ENCODE results near the gene DXO.
"Not testable (repeated sequence)": the region's sequence is repeated elsewhere in the genome, so short reads cannot be mapped to it uniquely, and the experiment has no call there.

The DXO gene

GRCh38 chr6:31980195-31980876 lies 8.4 kb upstream of the DXO start:
- not testable (repeated sequence) for H3K4me1 ChIP-seq (ENCODE audit: control insufficient read depth, insufficient read depth, low read length); H3K36me3 ChIP-seq (ENCODE audit: control insufficient read depth, insufficient read depth, low read length); DNase-seq (ENCODE audit: low read depth, low spot score); H3K9me3 ChIP-seq (ENCODE audit: control insufficient read depth, insufficient read depth, low read length); H3K27ac ChIP-seq (ENCODE audit: low read length); H3K27me3 ChIP-seq (ENCODE audit: control insufficient read depth, insufficient read depth, low read length); H3K4me3 ChIP-seq (ENCODE audit: low read length)
- no CpG with 5 or more reads among the region's 13 CpGs for WGBS (ENCODE audit: insufficient coverage, insufficient read length)

- no peaks in the 10 kb centered on the region for H3K9me3 ChIP-seq (ENCODE audit: control insufficient read depth, insufficient read depth, low read length)
- no peak for DNase-seq (ENCODE audit: low read depth, low spot score)
- H3K36me3 ChIP-seq (ENCODE audit: control insufficient read depth, insufficient read depth, low read length): no peaks in the 10 kb centered on the region
- no peak overlapping the region for H3K27ac ChIP-seq (ENCODE audit: low read length)
- H3K27me3 ChIP-seq (ENCODE audit: control insufficient read depth, insufficient read depth, low read length): no peaks in the 10 kb centered on the region
- no CpG with 5 or more reads among the region's 3 CpGs for WGBS (ENCODE audit: insufficient coverage, insufficient read length)
- H3K4me3 ChIP-seq (ENCODE audit: low read length): no peak overlapping the region
- no peaks in the 10 kb centered on the region for H3K4me1 ChIP-seq (ENCODE audit: control insufficient read depth, insufficient read depth, low read length)
Observed at GRCh38 chr6:31979238-31979898, 7.4 kb upstream of the DXO start.

GRCh38 chr6:31978831-31979230 lies 6.9 kb upstream of the DXO start:
- no peak overlapping the region for H3K27ac ChIP-seq (ENCODE audit: low read length)
- H3K27me3 ChIP-seq (ENCODE audit: control insufficient read depth, insufficient read depth, low read length): no peaks in the 10 kb centered on the region
- DNase-seq (ENCODE audit: low read depth, low spot score): no peak
- WGBS (ENCODE audit: insufficient coverage, insufficient read length): no CpG with 5 or more reads among the region's 5 CpGs
- H3K9me3 ChIP-seq (ENCODE audit: control insufficient read depth, insufficient read depth, low read length): no peaks in the 10 kb centered on the region
- no peaks in the 10 kb centered on the region for H3K4me1 ChIP-seq (ENCODE audit: control insufficient read depth, insufficient read depth, low read length)
- H3K4me3 ChIP-seq (ENCODE audit: low read length): no peak overlapping the region
- no peaks in the 10 kb centered on the region for H3K36me3 ChIP-seq (ENCODE audit: control insufficient read depth, insufficient read depth, low read length)

- Histone ChIP-seq H3K4me1 (ENCODE audit: control insufficient read depth, insufficient read depth, low read length) (no peaks in the 10 kb centered on the region), H3K4me3 (ENCODE audit: low read length) (no peak overlapping the region), H3K9me3 (ENCODE audit: control insufficient read depth, insufficient read depth, low read length) (no peaks in the 10 kb centered on the region), H3K36me3 (ENCODE audit: control insufficient read depth, insufficient read depth, low read length) (no peaks in the 10 kb centered on the region), H3K27me3 (ENCODE audit: control insufficient read depth, insufficient read depth, low read length) (no peaks in the 10 kb centered on the region), H3K27ac (ENCODE audit: low read length) (no peak overlapping the region)
- DNase-seq (ENCODE audit: low read depth, low spot score): no peak
- WGBS (ENCODE audit: insufficient coverage, insufficient read length): no CpG with 5 or more reads among the region's 12 CpGs
Observed at GRCh38 chr6:31977816-31978431, 6.0 kb upstream of the DXO start.

- no CpG with 5 or more reads among the region's 30 CpGs for WGBS (ENCODE audit: insufficient coverage, insufficient read length)
- H3K4me3 ChIP-seq (ENCODE audit: low read length); H3K27ac ChIP-seq (ENCODE audit: low read length); H3K36me3 ChIP-seq (ENCODE audit: control insufficient read depth, insufficient read depth, low read length); DNase-seq (ENCODE audit: low read depth, low spot score); H3K9me3 ChIP-seq (ENCODE audit: control insufficient read depth, insufficient read depth, low read length); H3K4me1 ChIP-seq (ENCODE audit: control insufficient read depth, insufficient read depth, low read length); H3K27me3 ChIP-seq (ENCODE audit: control insufficient read depth, insufficient read depth, low read length): not testable (repeated sequence)
Observed at GRCh38 chr6:31976065-31976464, 4.1 kb upstream of the DXO start.

GRCh38 chr6:31972709-31973350 lies 892 bp upstream of the DXO start:
- no peaks in the 10 kb centered on the region for H3K27me3 ChIP-seq (ENCODE audit: control insufficient read depth, insufficient read depth, low read length)
- no peaks in the 10 kb centered on the region for H3K4me1 ChIP-seq (ENCODE audit: control insufficient read depth, insufficient read depth, low read length)
- H3K27ac ChIP-seq (ENCODE audit: low read length): no peak overlapping the region
- H3K4me3 ChIP-seq (ENCODE audit: low read length): peak overlapping the region; percentile 73; the same call in 1 of the 2 replicates
- H3K36me3 ChIP-seq (ENCODE audit: control insufficient read depth, insufficient read depth, low read length): peaks cover 11% of the 10 kb centered on the region; the same call in 1 of the 2 replicates
- no peaks in the 10 kb centered on the region for H3K9me3 ChIP-seq (ENCODE audit: control insufficient read depth, insufficient read depth, low read length)
- no peak for DNase-seq (ENCODE audit: low read depth, low spot score)
- WGBS (ENCODE audit: insufficient coverage, insufficient read length): no CpG with 5 or more reads among the region's 19 CpGs

- no peak for DNase-seq (ENCODE audit: low read depth, low spot score)
- WGBS (ENCODE audit: insufficient coverage, insufficient read length): no CpG with 5 or more reads among the region's 29 CpGs
- H3K4me1 ChIP-seq (ENCODE audit: control insufficient read depth, insufficient read depth, low read length): no peaks in the 10 kb centered on the region
Observed at GRCh38 chr6:31971279-31971992, 502 bp downstream of the DXO start.

GRCh38 chr6:31970604-31971271 lies 1.2 kb downstream of the DXO start:
- H3K27ac ChIP-seq (ENCODE audit: low read length): no peak overlapping the region
- no peak for DNase-seq (ENCODE audit: low read depth, low spot score)
- H3K4me3 ChIP-seq (ENCODE audit: low read length): no peak overlapping the region
- H3K4me1 ChIP-seq (ENCODE audit: control insufficient read depth, insufficient read depth, low read length): no peaks in the 10 kb centered on the region
- H3K36me3 ChIP-seq (ENCODE audit: control insufficient read depth, insufficient read depth, low read length): peaks cover 30% of the 10 kb centered on the region
- no peaks in the 10 kb centered on the region for H3K27me3 ChIP-seq (ENCODE audit: control insufficient read depth, insufficient read depth, low read length)
- no peaks in the 10 kb centered on the region for H3K9me3 ChIP-seq (ENCODE audit: control insufficient read depth, insufficient read depth, low read length)
- WGBS (ENCODE audit: insufficient coverage, insufficient read length): no CpG with 5 or more reads among the region's 18 CpGs

More at GRCh38 chr6:31971279-31971992, 502 bp downstream of the DXO start:
- H3K4me3 ChIP-seq (ENCODE audit: low read length): peak overlapping the region; percentile 73; the same call in 1 of the 2 replicates
- no peak overlapping the region for H3K27ac ChIP-seq (ENCODE audit: low read length)
- peaks cover 24% of the 10 kb centered on the region; the same call in 1 of the 2 replicates for H3K36me3 ChIP-seq (ENCODE audit: control insufficient read depth, insufficient read depth, low read length)
- H3K9me3 ChIP-seq (ENCODE audit: control insufficient read depth, insufficient read depth, low read length): no peaks in the 10 kb centered on the region
- no peaks in the 10 kb centered on the region for H3K27me3 ChIP-seq (ENCODE audit: control insufficient read depth, insufficient read depth, low read length)

- Histone ChIP-seq H3K27me3 (ENCODE audit: control insufficient read depth, insufficient read depth, low read length) (no peaks in the 10 kb centered on the region), H3K9me3 (ENCODE audit: control insufficient read depth, insufficient read depth, low read length) (no peaks in the 10 kb centered on the region), H3K4me3 (ENCODE audit: low read length) (no peak overlapping the region), H3K36me3 (ENCODE audit: control insufficient read depth, insufficient read depth, low read length) (peaks cover 34% of the 10 kb centered on the region), H3K4me1 (ENCODE audit: control insufficient read depth, insufficient read depth, low read length) (no peaks in the 10 kb centered on the region), H3K27ac (ENCODE audit: low read length) (no peak overlapping the region)
- WGBS (ENCODE audit: insufficient coverage, insufficient read length): no CpG with 5 or more reads among the region's 17 CpGs
- no peak for DNase-seq (ENCODE audit: low read depth, low spot score)
Observed at GRCh38 chr6:31969712-31970603, 2.0 kb downstream of the DXO start.

Data from iPS DF 6.9 (cell line).